GM19455 (cell line): ENCODE results near the gene EBF4.

Source experiments
- ATAC-seq: cut with Tn5 transposase; IDR thresholded peaks from one replicate; pipeline ENCODE4 v1.9.1; 2021; ENCODE audit not compliant: unreplicated experiment

EBF4 gene

GRCh38 chr20:2741881-2742280 is 49.3 kb downstream of the EBF4 start:
- no peak for ATAC-seq

- ATAC-seq: no peak
These were observed 49.9 kb downstream of the EBF4 start for GRCh38 chr20:2742431-2742830.

GRCh38 chr20:2742934-2743559 is 50.5 kb downstream of the EBF4 start:
- no peak for ATAC-seq

GRCh38 chr20:2745060-2745910 is 52.7 kb downstream of the EBF4 start:
- ATAC-seq: no peak

- ATAC-seq: no peak
These were observed 53.5 kb downstream of the EBF4 start for GRCh38 chr20:2745936-2746635.

- ATAC-seq: no peak
These were observed 54.2 kb downstream of the EBF4 start for GRCh38 chr20:2746636-2747265.

- ATAC-seq: no peak
These were observed 55.2 kb downstream of the EBF4 start for GRCh38 chr20:2747676-2748235.

- ATAC-seq: no peak
These were observed 56.2 kb downstream of the EBF4 start for GRCh38 chr20:2748551-2749342.

GRCh38 chr20:2749343-2749950 is 56.9 kb downstream of the EBF4 start:
- ATAC-seq: no peak

- no peak for ATAC-seq
These were observed 57.4 kb downstream of the EBF4 start for GRCh38 chr20:2749951-2750490.

GRCh38 chr20:2750491-2751251 is 58.1 kb downstream of the EBF4 start:
- no peak for ATAC-seq

GRCh38 chr20:2751347-2751877 is 58.8 kb downstream of the EBF4 start:
- ATAC-seq: no peak

GRCh38 chr20:2751878-2752566 is 59.4 kb downstream of the EBF4 start:
- no peak for ATAC-seq

- ATAC-seq: no peak
These were observed 60.2 kb downstream of the EBF4 start for GRCh38 chr20:2752567-2753460.

GRCh38 chr20:2753461-2754040 is 61.0 kb downstream of the EBF4 start:
- no peak for ATAC-seq

- no peak for ATAC-seq
These were observed 61.8 kb downstream of the EBF4 start for GRCh38 chr20:2754424-2754823.
